COLO668 (cell line): ENCODE data around the gene TUBB4A.
"Not testable (repeated sequence)": the region's sequence is repeated elsewhere in the genome, so short reads cannot be mapped to it uniquely, and the experiment has no call there.

Experiments used
- DNase-seq: peaks from one replicate; lab custom pipeline; 2025; ENCODE audit not compliant: unreplicated experiment; lab: John Stamatoyannopoulos, UW

TUBB4A gene

DNA sequence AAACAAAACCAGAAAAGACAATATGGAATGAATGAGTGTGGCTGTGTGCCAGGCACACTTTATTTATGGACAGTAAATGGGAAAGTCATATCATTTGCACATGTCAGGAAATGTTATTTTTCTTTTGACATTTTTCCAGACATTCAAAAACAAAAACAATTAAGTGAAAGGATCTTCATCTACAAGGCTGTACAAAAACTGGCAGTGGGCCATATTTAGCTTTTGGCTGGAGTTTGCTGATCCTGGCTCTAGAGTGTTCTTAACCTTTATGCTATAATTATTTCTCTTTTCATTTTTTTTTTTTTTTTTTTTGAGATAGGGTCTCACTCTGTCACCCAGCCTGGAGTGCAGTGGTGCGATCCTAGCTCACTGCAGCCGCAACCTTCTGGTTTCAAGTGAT, 22.2 kb upstream of the TUBB4A start:
- no peak for DNase-seq

DNA sequence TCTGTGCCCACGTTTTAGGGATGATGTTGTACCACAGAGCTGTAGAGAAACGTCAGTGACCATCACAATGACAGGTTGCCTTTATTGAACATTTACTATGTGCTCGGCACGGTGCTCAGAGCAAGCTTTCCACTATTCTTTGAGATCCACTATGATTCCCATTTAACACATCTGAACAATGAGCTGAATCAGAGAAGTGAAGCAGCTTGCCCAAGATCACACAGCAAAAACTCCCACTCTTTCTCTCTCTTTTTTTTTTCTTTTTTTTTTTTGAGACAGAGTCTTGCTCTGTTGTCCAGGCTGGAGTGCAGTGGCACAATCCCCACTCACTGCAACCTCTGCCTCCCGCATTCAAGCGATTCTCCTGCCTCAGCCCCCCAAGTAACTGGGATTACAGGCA, 20.6 kb upstream of the TUBB4A start:
- no peak for DNase-seq

GRCh38 chr19:6521718-6522646, 19.9 kb upstream of the TUBB4A start:
- DNase-seq, result no peak

GRCh38 chr19:6519289-6519688, 17.2 kb upstream of the TUBB4A start:
- DNase-seq, result no peak

DNA sequence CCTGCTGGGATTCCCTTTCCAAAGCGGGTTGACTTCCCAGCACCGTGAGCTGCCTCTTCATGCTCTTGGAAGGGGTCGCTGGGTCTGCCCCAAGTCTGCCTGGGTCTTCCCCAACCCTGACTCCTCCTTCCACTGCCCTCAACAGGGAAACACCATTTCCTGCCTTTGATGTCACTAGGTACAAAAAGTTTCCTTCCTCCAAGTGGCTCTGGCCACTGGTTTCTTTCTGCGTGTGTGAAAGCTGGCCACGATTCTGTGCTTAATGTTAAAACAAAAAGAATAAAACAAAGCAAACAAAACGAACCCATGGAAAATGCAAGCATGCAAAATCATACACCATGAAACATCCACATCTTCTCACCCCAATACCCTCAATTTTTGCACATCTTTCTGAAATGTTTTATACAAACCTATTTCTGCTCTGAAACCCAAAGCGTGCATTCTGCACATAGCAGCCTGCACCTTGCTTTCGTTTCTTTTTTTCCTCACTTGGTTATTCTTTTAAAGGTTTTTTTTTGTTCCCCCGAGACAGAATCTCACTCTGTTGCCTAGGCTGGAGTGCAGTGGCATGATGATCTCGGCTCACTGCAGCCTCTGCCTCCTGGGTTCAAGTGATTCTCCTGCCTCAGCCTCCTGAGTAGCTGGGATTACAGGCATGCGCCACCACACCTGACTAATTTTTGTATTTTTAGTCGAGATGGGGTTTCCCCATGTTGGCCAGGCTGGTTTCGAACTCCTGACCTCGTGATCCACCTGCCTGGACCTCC, 16.2 kb upstream of the TUBB4A start:
- no peak for DNase-seq

GRCh38 chr19:6516659-6517291, 14.7 kb upstream of the TUBB4A start:
- DNase-seq, result peak; percentile 84

- peak; percentile 45 for DNase-seq
Observed at GRCh38 chr19:6516018-6516658, 14.0 kb upstream of the TUBB4A start.

DNA sequence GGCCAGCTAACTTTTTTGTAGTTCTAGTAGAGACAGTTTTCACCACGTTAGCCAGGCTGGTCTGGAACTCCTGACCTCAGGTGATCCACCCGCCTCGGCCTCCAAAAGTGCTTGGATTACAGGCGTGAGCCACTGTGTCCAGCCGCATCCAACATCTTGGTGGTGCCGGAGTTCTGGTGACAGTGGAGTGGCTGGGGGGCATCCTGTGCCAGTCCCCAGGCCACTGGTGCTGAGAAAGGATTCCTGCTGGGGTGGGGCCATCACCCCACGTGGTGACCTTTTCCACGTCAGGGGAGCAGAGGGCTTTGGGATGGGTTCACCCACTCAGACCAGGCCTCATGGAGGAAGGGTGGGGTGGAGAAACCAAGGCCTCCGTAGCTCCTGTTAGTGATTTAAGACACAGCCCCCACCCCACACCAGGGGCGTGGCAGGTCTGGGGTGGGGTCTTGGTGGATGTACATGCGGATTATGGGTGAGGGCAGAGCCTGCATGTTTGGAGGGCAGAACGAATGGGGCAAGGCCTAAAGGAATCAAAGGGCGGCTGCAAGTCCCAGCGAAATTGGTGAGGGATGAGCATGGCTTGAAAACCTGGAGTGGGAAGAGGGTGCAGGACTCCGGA, 12.9 kb upstream of the TUBB4A start:
- no peak for DNase-seq

- DNase-seq, result no peak
Observed at GRCh38 chr19:6514089-6514488, 12.0 kb upstream of the TUBB4A start.

- no peak for DNase-seq
Observed at GRCh38 chr19:6510618-6511017, 8.5 kb upstream of the TUBB4A start.

DNA sequence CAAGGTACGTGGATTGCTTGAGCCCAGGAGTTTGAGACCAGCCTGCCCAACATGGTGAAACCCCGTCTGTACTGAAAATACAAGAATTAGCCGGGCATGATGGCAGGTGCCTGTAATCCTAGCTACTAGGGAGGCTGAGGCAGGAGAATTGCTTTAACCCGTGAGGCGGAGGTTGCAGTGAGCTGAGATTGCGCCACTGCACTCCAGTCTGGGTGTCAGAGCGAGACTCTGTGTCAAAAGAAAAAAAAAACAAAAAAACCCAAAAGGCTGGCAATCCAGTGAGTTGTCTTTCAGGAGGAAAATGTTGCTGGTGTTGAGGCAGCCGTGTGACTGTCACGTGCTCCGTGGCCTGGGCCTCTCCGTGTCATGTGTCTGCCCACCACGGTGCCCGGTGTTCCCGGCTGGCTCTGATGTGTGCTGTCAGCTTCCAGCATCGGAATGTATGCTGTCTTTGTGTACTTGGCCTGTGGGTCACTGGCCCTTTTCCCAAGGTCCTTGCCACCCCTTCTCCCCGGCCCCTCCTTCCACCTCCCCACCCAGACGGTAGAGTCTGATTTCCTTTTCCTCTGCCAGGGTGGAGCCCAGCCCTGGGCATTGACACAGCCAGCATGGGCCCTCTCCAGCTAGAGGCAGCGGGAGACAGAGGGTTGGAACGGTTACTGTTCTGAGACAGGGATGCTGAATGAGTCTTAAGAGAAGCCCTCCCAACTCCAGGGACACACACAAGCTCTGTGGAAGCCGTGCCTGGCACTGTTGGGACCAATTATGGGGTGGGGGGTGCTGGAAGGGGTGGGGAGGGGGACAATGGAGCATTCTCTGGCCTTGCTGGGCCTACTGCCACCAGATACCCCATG, 7.2 kb upstream of the TUBB4A start:
- DNase-seq, result no peak

- DNase-seq, result not testable (repeated sequence)
Observed at GRCh38 chr19:6508028-6508771, 6.1 kb upstream of the TUBB4A start.

DNA sequence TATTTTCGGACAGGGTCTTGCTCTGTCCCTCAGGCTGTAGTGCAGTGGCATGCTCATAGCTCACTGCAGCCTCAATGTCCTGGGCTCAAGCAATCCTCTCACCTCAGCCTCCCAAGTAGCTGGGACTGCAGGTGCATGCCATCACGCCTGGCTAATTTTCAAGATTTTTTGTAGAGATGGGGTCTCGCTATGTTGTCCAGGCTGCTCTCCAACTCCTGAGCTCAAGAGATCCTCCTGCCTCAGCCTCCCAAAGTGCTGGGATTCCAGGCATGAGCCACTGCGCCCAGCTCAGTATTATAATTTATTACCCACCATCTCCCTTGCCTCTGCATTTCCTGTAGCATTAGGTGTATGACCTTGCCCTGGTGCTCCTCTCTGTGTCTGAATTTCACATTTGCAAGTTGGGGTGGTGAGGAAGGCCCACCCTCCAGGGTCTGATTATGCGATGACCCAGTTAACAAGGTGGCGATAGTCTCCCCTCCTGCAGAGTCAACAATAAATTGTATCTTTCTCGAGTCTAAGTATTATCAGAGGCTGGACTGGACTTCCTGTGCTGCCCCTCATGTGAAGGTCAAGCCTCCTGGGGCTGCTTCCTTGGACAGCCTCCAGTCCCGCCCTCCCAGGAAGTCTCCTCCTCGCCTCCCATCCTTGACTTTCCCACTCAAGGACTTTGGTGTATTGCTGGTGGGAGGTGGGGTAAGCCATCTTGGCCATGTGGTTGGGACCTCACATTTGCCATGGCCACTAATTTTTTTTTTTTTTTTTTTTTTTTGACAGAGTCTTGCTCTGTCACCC, 1.5 kb upstream of the TUBB4A start:
- DNase-seq, result no peak

- DNase-seq, result no peak
Observed at GRCh38 chr19:6500837-6501739, 1.0 kb downstream of the TUBB4A start.

- DNase-seq, result no peak
Observed at GRCh38 chr19:6499052-6499790, 2.9 kb downstream of the TUBB4A start.

- DNase-seq, result no peak
Observed at GRCh38 chr19:6498294-6499036, 3.6 kb downstream of the TUBB4A start.
